Panc1 (cell line): ENCODE results near the gene LKAAEAR1. TPM values are rescaled to one million over a fixed set of nuclear protein-coding genes. Genes with fewer than 3 reads are reported as not detected.
A peak's percentile ranks its signal among the peaks of the same experiment; 100 is the strongest.

ENCODE experiments used
- ATAC-seq: fragments of 200-7000 bp; cut with Tn5 transposase; 2 replicates; pipeline ENCODE4 v1.9.1; 2020; ENCODE audit warnings: mild to moderate bottlenecking, moderate library complexity
- BruUV-seq: library from RNA; stranded (reverse); fragments of 400-500 nt; replicated peaks from 2 replicates; lab custom pipeline; 2021; lab: Mats Ljungman, UMichigan
- CTCF ChIA-PET: fragments of 300-600 bp; sonication (Branson Sonifier 250); formaldehyde crosslinking; loops from one replicate; lab custom pipeline; 2022; ENCODE audit warnings: antibody characterized with exemption; lab: Charles Lee
- POLR2A ChIA-PET: fragments of 300-600 bp; sonication (Branson Sonifier 250); formaldehyde crosslinking; loops from one replicate; lab custom pipeline; 2022; ENCODE audit warnings: antibody characterized with exemption; lab: Charles Lee
- DNase-seq: peaks from one replicate; pipeline ENCODE4 v3.0.0-alpha.2; 2010; ENCODE audit warnings: low read depth, low spot score
- H3K27ac ChIP-seq: 2 replicates; pipeline ENCODE4 v1.5.1; 2011; ENCODE audit warnings: mild to moderate bottlenecking, low read length, inconsistent platforms
- H3K27me3 ChIP-seq: fragments of 200-500 bp; sonication (Bioruptor generic); 2 replicates; pipeline ENCODE4 v1.6.0; 2014; ENCODE audit warnings: low read length, inconsistent platforms; ENCODE audit not compliant: control insufficient read depth, insufficient read depth
- H3K36me3 ChIP-seq: fragments of 200-500 bp; sonication (Bioruptor generic); 2 replicates; pipeline ENCODE4 v1.5.1; 2014; ENCODE audit warnings: inconsistent platforms, mild to moderate bottlenecking, low read length, moderate library complexity; ENCODE audit not compliant: control insufficient read depth, insufficient read depth
- H3K4me1 ChIP-seq: 2 replicates; pipeline ENCODE4 v1.5.1; 2011; ENCODE audit warnings: inconsistent platforms, mild to moderate bottlenecking, low read length, moderate library complexity; ENCODE audit not compliant: control insufficient read depth, insufficient read depth
- H3K4me3 ChIP-seq, 2 experiments: 2 replicates each; pipeline ENCODE4 v1.5.1; 2011 to 2012; ENCODE audit warnings: low read depth in 2 of 2, low read length in 2 of 2, mild to moderate bottlenecking in 2 of 2, inconsistent platforms in 1 of 2, moderate library complexity in 1 of 2
- H3K9me3 ChIP-seq: fragments of 200-500 bp; sonication (Bioruptor generic); 2 replicates; pipeline ENCODE4 v1.5.1; 2014; ENCODE audit warnings: low read depth, mild to moderate bottlenecking, inconsistent platforms, low read length, moderate library complexity; ENCODE audit not compliant: control insufficient read depth, insufficient read depth
- CTCF ChIP-seq: fragments of 450-650 bp; IDR thresholded peaks from 2 replicates; pipeline ENCODE4 v1.5.1; 2017; ENCODE audit warnings: mild to moderate bottlenecking
- POLR2AphosphoS5 ChIP-seq: IDR thresholded peaks from 2 replicates; pipeline ENCODE4 v1.6.1; 2012; ENCODE audit warnings: mild to moderate bottlenecking, low read depth, low read length, moderate library complexity
- REST ChIP-seq, 2 experiments: IDR thresholded peaks; 2 replicates each; pipeline ENCODE4 v1.6.1; 2011 to 2012; ENCODE audit warnings: low read depth in 2 of 2, control low read depth in 1 of 2, low read length in 1 of 2, mild to moderate bottlenecking in 1 of 2, moderate library complexity in 1 of 2; ENCODE audit not compliant: insufficient read depth in 1 of 2
- SIN3A ChIP-seq: IDR thresholded peaks from 2 replicates; pipeline ENCODE4 v1.6.1; 2012; ENCODE audit warnings: low read depth, mild to moderate bottlenecking, low read length, moderate library complexity, borderline replicate concordance; ENCODE audit not compliant: insufficient read depth
- TCF7L2 ChIP-seq: IDR thresholded peaks from 2 replicates; pipeline ENCODE4 v1.6.1; 2011; ENCODE audit warnings: mild to moderate bottlenecking, low read depth, low read length, inconsistent platforms
- in situ Hi-C: cut with HindIII; loops from 2 replicates; pipeline ENCODE4 v1.10.0; 2016; ENCODE audit warnings: low sequenced_read_pairs, low pct_unique_long_range_greater_than_20kb
- intact Hi-C: fragments of 100-400 bp; cut with micrococcal nuclease; formaldehyde crosslinking; loops from one replicate; pipeline ENCODE4 v1.10.0; 2022; ENCODE audit not compliant: unreplicated experiment
- total RNA-seq: library from RNA; stranded (reverse); gene quantifications from one replicate; pipeline ENCODE4 v1.2.1, GENCODE V29; 2021; ENCODE audit not compliant: unreplicated experiment

LKAAEAR1 gene
- total RNA-seq, 1 experiment from 2014 or later: 0.67 TPM

DNA sequence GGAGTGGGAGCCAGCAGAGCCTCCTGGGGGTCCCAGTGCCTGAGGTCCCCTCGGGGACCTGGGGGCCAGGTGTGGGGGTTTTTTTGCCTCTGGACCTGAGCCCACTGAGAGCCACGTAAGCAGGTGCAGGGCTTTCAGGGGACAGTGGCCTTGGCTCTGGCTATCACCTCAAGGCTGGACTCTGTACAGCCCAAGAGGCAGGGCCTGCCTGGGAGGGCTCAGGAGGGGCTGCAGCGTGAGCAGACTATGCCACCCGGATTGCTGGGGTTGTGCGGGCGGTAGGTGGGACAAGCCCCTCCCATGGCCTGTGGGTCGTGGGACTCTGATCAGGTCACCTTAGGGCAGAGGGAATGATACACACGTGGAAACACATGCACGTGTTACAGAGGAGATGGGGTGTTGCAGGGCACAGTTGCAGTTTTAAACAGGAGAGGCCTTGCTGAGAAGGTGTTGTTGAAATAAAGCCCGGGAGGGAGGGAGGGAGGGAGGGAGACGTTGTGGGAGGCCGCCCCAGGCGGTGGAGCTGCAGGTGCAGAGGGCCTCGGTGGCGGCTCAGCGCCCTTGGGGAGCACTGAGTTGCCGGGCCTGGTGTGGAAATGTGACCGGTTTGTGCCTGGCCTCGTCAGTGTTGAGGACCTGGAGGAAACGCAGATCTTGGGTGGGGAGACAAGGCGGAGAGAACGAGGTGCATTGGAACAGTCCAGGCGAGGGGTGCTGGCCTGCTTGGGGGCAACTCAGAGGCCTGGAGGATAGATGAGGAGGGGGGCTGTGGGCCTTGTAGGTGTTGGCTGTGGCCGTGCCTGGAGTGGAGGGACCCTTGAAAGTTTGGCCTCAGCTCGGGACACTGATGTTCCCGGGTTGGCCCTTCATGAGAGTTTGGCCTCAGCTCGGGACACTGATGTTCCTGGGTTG lies 18.9 kb downstream of the LKAAEAR1 start:
- Histone ChIP-seq H3K27ac (no peak overlapping the region), H3K4me1 (peaks cover 30% of the 10 kb centered on the region), H3K27me3 (no peaks in the 10 kb centered on the region), H3K36me3 (no peaks in the 10 kb centered on the region), H3K9me3 (no peaks in the 10 kb centered on the region), H3K4me3 (no peak overlapping the region)
- no peak for ATAC-seq
- TF ChIP-seq REST (IDR thresholded peaks at IDR 0.05; ENCODE audit: insufficient read depth in 1 of 2, low read depth in 2 of 2, low read length in 1 of 2): no peak
- TF ChIP-seq TCF7L2: no peak
- no peak for TF ChIP-seq SIN3A
- TF ChIP-seq POLR2AphosphoS5: no peak
- TF ChIP-seq CTCF: no peak
- DNase-seq: no peak
- intact Hi-C loops (no loop called here), in situ Hi-C loops (no loop called here)
- no TSS peak for BruUV-seq
- ChIA-PET CTCF (no interaction called here), POLR2A (no interaction called here)

GRCh38 chr20:64064145-64064698 lies 20.0 kb downstream of the LKAAEAR1 start:
- peak overlapping the region; percentile 74 for H3K27ac ChIP-seq
- in situ Hi-C loops (no loop called here), intact Hi-C loops (no loop called here)
- ChIA-PET CTCF (no interaction called here), POLR2A (interaction anchor here (0.6 kb wide), 1 partner anchor 11 kb away, joined by 3 read pairs; no protein-coding TSS in a partner anchor)
- H3K36me3 ChIP-seq: no peaks in the 10 kb centered on the region
- H3K27me3 ChIP-seq: no peaks in the 10 kb centered on the region
- peaks cover 30% of the 10 kb centered on the region for H3K4me1 ChIP-seq
- BruUV-seq: no TSS peak
- peak overlapping the region; percentile 67 to 72 for H3K4me3 ChIP-seq
- no peak for ATAC-seq
- TF ChIP-seq SIN3A: no peak
- TF ChIP-seq TCF7L2: no peak
- TF ChIP-seq REST (IDR thresholded peaks at IDR 0.05; ENCODE audit: insufficient read depth in 1 of 2, low read depth in 2 of 2, low read length in 1 of 2): no peak
- no peak for TF ChIP-seq CTCF
- TF ChIP-seq POLR2AphosphoS5: no peak
- DNase-seq: no peak
- no peaks in the 10 kb centered on the region for H3K9me3 ChIP-seq
